GM20000 (cell line): ENCODE data around the gene RBM4.

Source experiments
- DNase-seq: peaks from one replicate; pipeline ENCODE4 v3.0.0; 2012; ENCODE audit warnings: low spot score
- TF ChIP-seq, protein P1 (sequence below): IDR thresholded peaks from 2 replicates; pipeline ENCODE4 v1.5.1; 2012; ENCODE audit warnings: mild to moderate bottlenecking, control low read depth; ENCODE audit errors: extremely low read depth, missing control alignments

RBM4 gene

DNA sequence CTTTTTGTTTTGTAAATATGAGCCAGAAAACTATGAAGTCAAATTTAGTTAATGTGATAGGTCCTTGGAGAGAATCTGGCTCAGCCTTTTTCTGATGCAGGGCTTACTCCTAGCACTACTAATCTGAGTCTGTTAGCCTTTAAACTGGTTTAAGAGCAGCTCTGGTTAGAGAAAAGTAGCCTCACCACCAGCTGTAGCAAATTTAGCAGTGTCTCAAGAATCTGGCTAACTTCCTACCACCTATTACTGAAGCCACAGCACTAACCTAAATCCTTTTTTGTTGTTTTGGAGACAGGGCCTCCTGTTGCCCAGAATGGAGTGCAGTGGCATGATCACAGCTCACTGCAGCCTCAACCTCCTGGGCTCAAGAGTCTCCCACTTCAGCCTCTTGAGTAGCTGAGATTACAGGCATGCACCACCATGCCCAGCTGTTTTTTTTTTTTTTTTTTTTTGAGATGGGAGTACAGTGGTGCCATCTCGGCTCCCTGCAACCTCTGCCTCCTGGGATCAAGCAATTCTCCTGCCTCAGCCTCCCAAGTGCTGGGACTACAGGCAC, 25.3 kb downstream of the RBM4 start:
- DNase-seq: no peak
- TF ChIP-seq, protein P1, sequence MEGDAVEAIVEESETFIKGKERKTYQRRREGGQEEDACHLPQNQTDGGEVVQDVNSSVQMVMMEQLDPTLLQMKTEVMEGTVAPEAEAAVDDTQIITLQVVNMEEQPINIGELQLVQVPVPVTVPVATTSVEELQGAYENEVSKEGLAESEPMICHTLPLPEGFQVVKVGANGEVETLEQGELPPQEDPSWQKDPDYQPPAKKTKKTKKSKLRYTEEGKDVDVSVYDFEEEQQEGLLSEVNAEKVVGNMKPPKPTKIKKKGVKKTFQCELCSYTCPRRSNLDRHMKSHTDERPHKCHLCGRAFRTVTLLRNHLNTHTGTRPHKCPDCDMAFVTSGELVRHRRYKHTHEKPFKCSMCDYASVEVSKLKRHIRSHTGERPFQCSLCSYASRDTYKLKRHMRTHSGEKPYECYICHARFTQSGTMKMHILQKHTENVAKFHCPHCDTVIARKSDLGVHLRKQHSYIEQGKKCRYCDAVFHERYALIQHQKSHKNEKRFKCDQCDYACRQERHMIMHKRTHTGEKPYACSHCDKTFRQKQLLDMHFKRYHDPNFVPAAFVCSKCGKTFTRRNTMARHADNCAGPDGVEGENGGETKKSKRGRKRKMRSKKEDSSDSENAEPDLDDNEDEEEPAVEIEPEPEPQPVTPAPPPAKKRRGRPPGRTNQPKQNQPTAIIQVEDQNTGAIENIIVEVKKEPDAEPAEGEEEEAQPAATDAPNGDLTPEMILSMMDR: no peak

DNA sequence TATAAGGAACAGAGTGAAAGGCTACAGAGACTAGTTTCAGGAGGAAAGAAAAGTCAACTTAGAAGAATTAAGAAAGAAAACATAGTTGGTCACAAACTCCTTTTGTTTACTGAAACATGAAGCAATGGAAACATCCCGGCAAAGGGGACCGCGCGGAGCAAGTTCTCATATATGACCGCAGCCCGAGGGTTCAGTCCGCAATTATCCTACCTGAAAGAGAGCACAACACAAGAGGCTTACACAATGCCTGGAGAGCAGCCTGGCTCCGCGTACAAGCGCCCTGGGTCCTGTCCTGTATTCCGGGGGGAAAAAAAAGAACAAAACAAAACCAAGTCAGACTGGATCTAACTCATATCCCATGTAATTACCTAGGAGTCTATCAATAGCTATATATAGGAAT, 26.9 kb downstream of the RBM4 start:
- no peak for DNase-seq
- TF ChIP-seq, protein P1: no peak

DNA sequence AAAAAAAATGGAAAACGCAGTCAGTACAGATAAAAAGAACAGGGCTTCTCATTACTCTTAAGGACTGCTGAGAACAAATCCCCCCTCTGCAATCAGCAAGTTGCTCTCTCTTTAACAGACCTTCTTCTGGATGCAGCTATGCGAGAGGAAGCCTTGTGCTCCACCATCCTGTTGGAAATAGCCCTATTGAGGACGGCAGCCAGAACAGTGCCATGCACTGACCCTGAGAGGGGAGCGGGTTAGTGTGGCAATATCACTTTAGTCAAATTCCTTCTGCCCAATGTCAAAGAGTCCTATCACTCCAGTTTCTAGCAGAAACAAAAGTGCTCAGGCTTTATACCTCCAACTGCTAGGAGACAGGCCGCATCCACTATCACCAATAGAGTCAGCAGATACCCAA, 32.3 kb downstream of the RBM4 start:
- TF ChIP-seq, protein P1: no peak
- no peak for DNase-seq

DNA sequence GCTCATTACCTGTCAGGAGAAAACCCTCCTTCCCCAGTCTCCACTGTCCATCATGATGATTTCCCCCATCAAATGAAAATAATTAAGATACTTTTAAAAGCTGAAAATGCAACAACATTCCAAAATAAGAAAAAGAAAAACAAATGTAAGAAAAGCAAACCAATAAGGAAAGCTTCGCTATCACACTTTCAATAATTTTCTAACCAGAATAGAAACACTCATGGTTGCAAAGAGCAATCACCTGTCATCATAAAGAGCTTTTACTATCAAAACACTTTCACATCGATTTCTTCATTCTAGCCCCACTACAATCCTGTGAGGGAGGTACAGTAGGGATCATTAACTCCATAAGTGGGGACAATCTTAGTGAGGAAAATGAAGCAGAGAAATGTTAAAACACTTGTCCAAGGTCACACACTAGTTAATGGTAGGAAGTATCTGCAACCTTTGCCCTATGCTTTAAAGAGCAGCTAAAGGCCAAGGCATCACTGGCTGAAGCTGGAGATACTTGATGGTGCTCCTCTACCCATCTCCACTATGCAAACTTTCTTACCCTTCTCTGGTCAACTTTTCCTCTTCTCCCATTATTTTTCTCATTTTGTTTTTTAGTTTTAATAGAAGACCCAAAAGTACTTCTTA, 36.6 kb downstream of the RBM4 start:
- no peak for DNase-seq
- TF ChIP-seq, protein P1: no peak

GRCh38 chr11:66676282-66676919, 37.9 kb downstream of the RBM4 start:
- TF ChIP-seq, protein P1: no peak
- no peak for DNase-seq

GRCh38 chr11:66676931-66677598, 38.6 kb downstream of the RBM4 start:
- TF ChIP-seq, protein P1: no peak
- DNase-seq: no peak

- peak; percentile 97 for DNase-seq
- TF ChIP-seq, protein P1: no peak
These were observed 39.3 kb downstream of the RBM4 start, which contains the start of gene RBM4B for GRCh38 chr11:66677599-66678375. TSS of gene RBM4B (minus strand) at chr11:66677887. CDS start at chr11:66677079, 808 bp downstream.
